NCI-H526 (cell line): ENCODE results near the gene STXBP5.

Experiments used
- DNase-seq, 2 experiments: peaks; one replicate each; lab custom pipeline; 2025; lab: John Stamatoyannopoulos, UW

STXBP5 gene

GRCh38 chr6:147381712-147382111 lies 177.5 kb downstream of the STXBP5 start:
- DNase-seq: peak in 1 of 2 experiments; percentile 30

- peak in 1 of 2 experiments; percentile 51 for DNase-seq
Observed at GRCh38 chr6:147382945-147383554, 178.8 kb downstream of the STXBP5 start.

- DNase-seq: no peak
Observed at GRCh38 chr6:147384029-147384428, 179.8 kb downstream of the STXBP5 start.

GRCh38 chr6:147384737-147385710 lies 180.8 kb downstream of the STXBP5 start:
- no peak for DNase-seq

GRCh38 chr6:147389463-147389862 lies 185.2 kb downstream of the STXBP5 start:
- DNase-seq: no peak

GRCh38 chr6:147390909-147391536 lies 186.8 kb downstream of the STXBP5 start:
- peak in 1 of 2 experiments; percentile 65 for DNase-seq

- no peak for DNase-seq
Observed at GRCh38 chr6:147392917-147393625, 188.9 kb downstream of the STXBP5 start.

GRCh38 chr6:147395158-147395557 lies 190.9 kb downstream of the STXBP5 start:
- no peak for DNase-seq

- DNase-seq: no peak
Observed at GRCh38 chr6:147397306-147397705, 193.1 kb downstream of the STXBP5 start.

GRCh38 chr6:147400968-147401367 lies 196.8 kb downstream of the STXBP5 start:
- no peak for DNase-seq

GRCh38 chr6:147401779-147402178 lies 197.6 kb downstream of the STXBP5 start:
- no peak for DNase-seq

GRCh38 chr6:147406783-147407182 lies 202.6 kb downstream of the STXBP5 start:
- DNase-seq: no peak

GRCh38 chr6:147407571-147407970 lies 203.4 kb downstream of the STXBP5 start:
- DNase-seq: no peak

GRCh38 chr6:147416622-147417021 lies 212.4 kb downstream of the STXBP5 start:
- no peak for DNase-seq

- DNase-seq: no peak
Observed at GRCh38 chr6:147417954-147418353, 213.7 kb downstream of the STXBP5 start.

- no peak for DNase-seq
Observed at GRCh38 chr6:147418523-147418922, 214.3 kb downstream of the STXBP5 start.

GRCh38 chr6:147421903-147422302 lies 217.7 kb downstream of the STXBP5 start:
- no peak for DNase-seq

GRCh38 chr6:147423111-147423510 lies 218.9 kb downstream of the STXBP5 start:
- no peak for DNase-seq

- no peak for DNase-seq
Observed at GRCh38 chr6:147429794-147430193, 225.6 kb downstream of the STXBP5 start.

GRCh38 chr6:147430811-147431210 lies 226.6 kb downstream of the STXBP5 start:
- no peak for DNase-seq

GRCh38 chr6:147434076-147434475 lies 229.9 kb downstream of the STXBP5 start:
- DNase-seq: no peak

GRCh38 chr6:147434516-147434915 lies 230.3 kb downstream of the STXBP5 start:
- no peak for DNase-seq
